ENCODE data around the gene ASTN2. TPM values are rescaled to one million over a fixed set of nuclear protein-coding genes. Genes with fewer than 3 reads are reported as not detected.

Gene ASTN2
- total and polyA plus RNA-seq, 10 donors = 0.87 to 6.1 (median 3.7) TPM

GRCh38 chr9:116724123-116724522 is 690.7 kb downstream of the ASTN2 start:
- TF ChIP-seq, protein P1, sequence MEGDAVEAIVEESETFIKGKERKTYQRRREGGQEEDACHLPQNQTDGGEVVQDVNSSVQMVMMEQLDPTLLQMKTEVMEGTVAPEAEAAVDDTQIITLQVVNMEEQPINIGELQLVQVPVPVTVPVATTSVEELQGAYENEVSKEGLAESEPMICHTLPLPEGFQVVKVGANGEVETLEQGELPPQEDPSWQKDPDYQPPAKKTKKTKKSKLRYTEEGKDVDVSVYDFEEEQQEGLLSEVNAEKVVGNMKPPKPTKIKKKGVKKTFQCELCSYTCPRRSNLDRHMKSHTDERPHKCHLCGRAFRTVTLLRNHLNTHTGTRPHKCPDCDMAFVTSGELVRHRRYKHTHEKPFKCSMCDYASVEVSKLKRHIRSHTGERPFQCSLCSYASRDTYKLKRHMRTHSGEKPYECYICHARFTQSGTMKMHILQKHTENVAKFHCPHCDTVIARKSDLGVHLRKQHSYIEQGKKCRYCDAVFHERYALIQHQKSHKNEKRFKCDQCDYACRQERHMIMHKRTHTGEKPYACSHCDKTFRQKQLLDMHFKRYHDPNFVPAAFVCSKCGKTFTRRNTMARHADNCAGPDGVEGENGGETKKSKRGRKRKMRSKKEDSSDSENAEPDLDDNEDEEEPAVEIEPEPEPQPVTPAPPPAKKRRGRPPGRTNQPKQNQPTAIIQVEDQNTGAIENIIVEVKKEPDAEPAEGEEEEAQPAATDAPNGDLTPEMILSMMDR (IDR thresholded peaks at IDR 0.05 in 8 of 11, conservative IDR thresholded peaks at IDR 0.05 in 3 of 11) = no peak
- TF ChIP-seq POLR2A (IDR thresholded peaks at IDR 0.05) (no peak), POLR2AphosphoS5 (IDR thresholded peaks at IDR 0.05) (no peak)
- intact Hi-C loops (cut with DNase I; ENCODE audit: low total_unique reads) = no loop called here
- Histone ChIP-seq H3K9me3 (no peaks in the 10 kb centered on the region), H3K36me3 (no peaks in the 10 kb centered on the region), H3K4me1 (no peaks in the 10 kb centered on the region), H3K27ac (no peak overlapping the region), H3K27me3 (replicated peaks in 1 of 7) (no peaks in the 10 kb centered on the region), H3K4me3 (no peak overlapping the region)
- no peak for DNase-seq
- 33 to 74% (median 41%) methylated on average over 3 of the region's 3 CpGs for WGBS, 5 donors

- TF ChIP-seq, protein P1 (IDR thresholded peaks at IDR 0.05 in 8 of 11, conservative IDR thresholded peaks at IDR 0.05 in 3 of 11) = no peak
- TF ChIP-seq POLR2A (IDR thresholded peaks at IDR 0.05) (no peak), POLR2AphosphoS5 (IDR thresholded peaks at IDR 0.05) (no peak)
- Histone ChIP-seq H3K36me3 (no peaks in the 10 kb centered on the region), H3K27me3 (replicated peaks in 1 of 7) (no peaks in the 10 kb centered on the region), H3K9me3 (no peaks in the 10 kb centered on the region), H3K4me3 (no peak overlapping the region), H3K27ac (no peak overlapping the region), H3K4me1 (no peaks in the 10 kb centered on the region)
- intact Hi-C loops (cut with DNase I; ENCODE audit: low total_unique reads) = no loop called here
- DNase-seq = no peak
- 39 to 95% (median 63%) methylated on average over 2 of the region's 2 CpGs for WGBS, 5 donors
Observed at GRCh38 chr9:116721944-116722343, 692.9 kb downstream of the ASTN2 start.

- no peaks in the 10 kb centered on the region for H3K4me1 ChIP-seq
- H3K9me3 ChIP-seq = no peaks in the 10 kb centered on the region
- TF ChIP-seq, protein P1 (IDR thresholded peaks at IDR 0.05 in 8 of 11, conservative IDR thresholded peaks at IDR 0.05 in 3 of 11) = no peak
- TF ChIP-seq POLR2A (IDR thresholded peaks at IDR 0.05) = no peak
- no peak for TF ChIP-seq POLR2AphosphoS5 (IDR thresholded peaks at IDR 0.05)
- no peak overlapping the region for H3K4me3 ChIP-seq
- WGBS, 5 donors = 88 to 96% (median 93%) methylated on average over 3 of the region's 3 CpGs
- no peaks in the 10 kb centered on the region for H3K36me3 ChIP-seq
- intact Hi-C loops (cut with DNase I; ENCODE audit: low total_unique reads) = no loop called here
- no peak overlapping the region for H3K27ac ChIP-seq
- no peak for DNase-seq
- H3K27me3 ChIP-seq (replicated peaks in 1 of 7) = no peaks in the 10 kb centered on the region
Observed at GRCh38 chr9:116721411-116721810, 693.4 kb downstream of the ASTN2 start.

DNA sequence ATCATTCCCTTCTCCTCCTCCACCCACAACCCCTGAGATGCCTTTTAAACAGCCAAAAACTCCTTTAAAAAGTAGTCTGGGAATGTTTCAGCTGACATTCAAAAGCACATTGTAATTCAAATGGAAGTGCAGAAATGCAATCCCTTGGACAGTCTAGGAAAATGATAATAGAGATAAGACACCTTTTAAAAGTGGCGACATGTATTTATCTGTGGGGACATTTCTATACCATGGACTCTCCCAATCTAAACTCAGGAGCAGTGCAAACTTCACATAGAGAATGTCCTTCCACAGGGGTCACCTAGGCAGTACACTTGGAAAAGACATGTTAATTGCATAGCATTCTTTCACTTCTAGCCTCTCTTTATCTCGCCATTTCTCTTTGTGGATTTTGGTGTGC is 694.7 kb downstream of the ASTN2 start:
- no peak for TF ChIP-seq POLR2AphosphoS5 (IDR thresholded peaks at IDR 0.05)
- TF ChIP-seq, protein P1 (IDR thresholded peaks at IDR 0.05 in 8 of 11, conservative IDR thresholded peaks at IDR 0.05 in 3 of 11) = no peak
- TF ChIP-seq POLR2A (IDR thresholded peaks at IDR 0.05) = no peak
- Histone ChIP-seq H3K27ac (no peak overlapping the region), H3K36me3 (no peaks in the 10 kb centered on the region), H3K9me3 (no peaks in the 10 kb centered on the region), H3K4me3 (no peak overlapping the region), H3K4me1 (no peaks in the 10 kb centered on the region), H3K27me3 (replicated peaks in 1 of 7) (no peaks in the 10 kb centered on the region)
- intact Hi-C loops (cut with DNase I; ENCODE audit: low total_unique reads) = no loop called here
- no peak for DNase-seq
- WGBS, 5 donors = 46 to 96% (median 93%) methylated on average over 2 of the region's 2 CpGs

Data from spleen (tissue), 11 donors.